HCT116 (cell line): ENCODE results near the gene TUBB6. TPM values are rescaled to one million over a fixed set of nuclear protein-coding genes. Genes with fewer than 3 reads are reported as not detected.

Experiments used
- ATAC-seq: fragments of 200-7000 bp; cut with Tn5 transposase; 2 replicates; pipeline ENCODE4 v1.9.1; 2020; ENCODE audit warnings: mild to moderate bottlenecking, moderate library complexity
- BruUV-seq: library from RNA; stranded (reverse); fragments of 400-500 nt; replicated peaks from 2 replicates; lab custom pipeline; 2021; lab: Mats Ljungman, UMichigan
- CTCF ChIA-PET: fragments of 300-600 bp; sonication (Branson Sonifier 250); formaldehyde crosslinking; loops from one replicate; lab custom pipeline; 2021; ENCODE audit warnings: antibody characterized with exemption; lab: Charles Lee
- POLR2A ChIA-PET: fragments of 300-600, 350-600 bp; sonication (Branson Sonifier 250); formaldehyde crosslinking; loops from one replicate; lab custom pipeline; 2021; ENCODE audit warnings: antibody characterized with exemption; lab: Charles Lee
- RAD21 ChIA-PET, 2 experiments: fragments of 300-600 bp; sonication (Branson Sonifier 250); formaldehyde crosslinking; loops; one replicate each; lab custom pipeline; 2023; ENCODE audit warnings: low total read pairs in 2 of 2; ENCODE audit not compliant: uncharacterized antibody in 2 of 2, unreplicated experiment in 2 of 2, low non-redundant PET in 1 of 2; lab: Charles Lee
- DNase-seq: peaks from one replicate; pipeline ENCODE4 v3.0.0-alpha.2; 2010; ENCODE audit warnings: low read depth, low spot score
- H2AFZ ChIP-seq: fragments of 200-600 bp; shearing (Covaris generic), sonication (generic); 2 replicates; pipeline ENCODE4 v1.6.1; 2017; ENCODE audit warnings: low read depth, mixed run types, mixed read lengths, antibody characterized with exemption, low read length; ENCODE audit not compliant: poor library complexity, severe bottlenecking
- H3K27ac ChIP-seq: 2 replicates; pipeline ENCODE4 v1.5.1; 2012; ENCODE audit warnings: low read depth, low read length
- H3K27me3 ChIP-seq: fragments of 200-600 bp; sonication (generic); 2 replicates; pipeline ENCODE4 v1.6.1; 2016; ENCODE audit warnings: mixed run types, low read length, mixed read lengths; ENCODE audit not compliant: insufficient read depth
- H3K36me3 ChIP-seq, 2 experiments: fragments of 200-500 bp in 1 of 2; fragments of 200-600 bp in 1 of 2; sonication (Bioruptor generic) in 1 of 2; sonication (generic) in 1 of 2; 2 replicates each; pipeline versions ENCODE4 v1.5.1 to v1.6.1; 2014 to 2016; ENCODE audit warnings: low read length in 2 of 2, inconsistent platforms in 1 of 2, mixed read lengths in 1 of 2, mixed run types in 1 of 2; ENCODE audit not compliant: insufficient read depth in 2 of 2, control insufficient read depth in 1 of 2
- H3K4me1 ChIP-seq, 2 experiments: fragments of 200-600 bp in 1 of 2; sonication (generic) in 1 of 2; 2 replicates each; pipeline versions ENCODE4 v1.5.1 to v1.6.1; 2012 to 2017; ENCODE audit warnings: low read length in 2 of 2, inconsistent platforms in 1 of 2, mild to moderate bottlenecking in 1 of 2, mixed read lengths in 1 of 2, mixed run types in 1 of 2, moderate library complexity in 1 of 2; ENCODE audit not compliant: insufficient read depth in 2 of 2, control insufficient read depth in 1 of 2
- H3K4me2 ChIP-seq: fragments of 200-600 bp; sonication (generic); 2 replicates; pipeline ENCODE4 v1.6.1; 2017; ENCODE audit warnings: mixed run types, low read length, mixed read lengths
- H3K4me3 ChIP-seq, 2 experiments: fragments of 200-600 bp in 1 of 2; sonication (generic) in 1 of 2; replicated peaks in 1 of 2; 2 replicates each; pipeline ENCODE4 v1.5.1; 2011 to 2016; ENCODE audit warnings: low read length in 2 of 2, control low read depth in 1 of 2, low read depth in 1 of 2, mild to moderate bottlenecking in 1 of 2, mixed read lengths in 1 of 2, mixed run types in 1 of 2
- H3K79me2 ChIP-seq: fragments of 200-600 bp; sonication (generic); 2 replicates; pipeline ENCODE4 v1.6.1; 2017; ENCODE audit warnings: mild to moderate bottlenecking, mixed run types, low read length, moderate library complexity, mixed read lengths; ENCODE audit not compliant: insufficient read depth
- H3K9ac ChIP-seq: fragments of 200-600 bp; sonication (generic); 2 replicates; pipeline ENCODE4 v1.6.1; 2016; ENCODE audit warnings: low read length, mixed read lengths
- H3K9me2 ChIP-seq: fragments of 200-600 bp; sonication (generic), shearing (Covaris generic); 2 replicates; pipeline ENCODE4 v1.6.1; 2017; ENCODE audit warnings: mixed run types, mild to moderate bottlenecking, moderate library complexity; ENCODE audit not compliant: insufficient read depth
- H3K9me3 ChIP-seq, 2 experiments: fragments of 200-500 bp in 1 of 2; fragments of 200-600 bp in 1 of 2; sonication (Bioruptor generic) in 1 of 2; sonication (generic) in 1 of 2; 2 replicates each; pipeline ENCODE4 v1.6.1; 2014 to 2017; ENCODE audit warnings: low read length in 2 of 2, mixed read lengths in 2 of 2, inconsistent platforms in 1 of 2, low read depth in 1 of 2, mild to moderate bottlenecking in 1 of 2, mixed run types in 1 of 2, moderate library complexity in 1 of 2; ENCODE audit not compliant: control insufficient read depth in 1 of 2, insufficient read depth in 1 of 2
- H4K20me1 ChIP-seq: fragments of 200-600 bp; sonication (generic), shearing (Covaris generic); 2 replicates; pipeline ENCODE4 v1.6.1; 2017; ENCODE audit warnings: mixed run types, mild to moderate bottlenecking, moderate library complexity; ENCODE audit not compliant: insufficient read depth
- CTCF ChIP-seq, 3 experiments: fragments of 200-600 bp in 1 of 3; sonication (generic) in 1 of 3; IDR thresholded peaks in 2 of 3; conservative IDR thresholded peaks in 1 of 3; 2 replicates each; pipeline ENCODE4 v1.5.1; 2012 to 2017; ENCODE audit warnings: low read depth in 2 of 3, low read length in 2 of 3, antibody characterized with exemption in 1 of 3, borderline replicate concordance in 1 of 3, control low read depth in 1 of 3, mild to moderate bottlenecking in 1 of 3, mixed read lengths in 1 of 3, mixed run types in 1 of 3, moderate library complexity in 1 of 3; ENCODE audit not compliant: insufficient read depth in 1 of 3
- EGR1 ChIP-seq: IDR thresholded peaks from 2 replicates; pipeline ENCODE4 v1.6.1; 2012; ENCODE audit warnings: low read depth
- EZH2phosphoT487 ChIP-seq: fragments of 200-600 bp; IDR thresholded peaks from 2 replicates; pipeline ENCODE4 v1.6.1; 2018; ENCODE audit warnings: antibody characterized with exemption, borderline replicate concordance
- JUND ChIP-seq: IDR thresholded peaks from 2 replicates; pipeline ENCODE4 v1.6.1; 2012
- MAX ChIP-seq: IDR thresholded peaks from 2 replicates; pipeline ENCODE4 v1.6.1; 2012
- POLR2A ChIP-seq: IDR thresholded peaks from 2 replicates; pipeline ENCODE4 v1.7.0; 2011; ENCODE audit warnings: borderline replicate concordance; ENCODE audit not compliant: insufficient read depth, insufficient read length; ENCODE audit errors: extremely low read depth
- POLR2AphosphoS5 ChIP-seq: IDR thresholded peaks from 2 replicates; pipeline ENCODE4 v1.6.1; 2011; ENCODE audit warnings: mild to moderate bottlenecking, low read depth, low read length, moderate library complexity
- RAD21 ChIP-seq: IDR thresholded peaks from 2 replicates; pipeline ENCODE4 v1.6.1; 2012; ENCODE audit warnings: low read depth, mild to moderate bottlenecking
- SIN3A ChIP-seq: IDR thresholded peaks from 2 replicates; pipeline ENCODE4 v1.6.1; 2012; ENCODE audit warnings: low read depth
- SP1 ChIP-seq: IDR thresholded peaks from 2 replicates; pipeline ENCODE4 v1.6.1; 2012; ENCODE audit warnings: low read depth
- SRF ChIP-seq: IDR thresholded peaks from 2 replicates; pipeline ENCODE4 v1.6.1; 2012; ENCODE audit warnings: low read depth
- TCF7L2 ChIP-seq: IDR thresholded peaks from 2 replicates; pipeline ENCODE4 v1.7.0; 2011; ENCODE audit warnings: borderline replicate concordance, inconsistent platforms; ENCODE audit not compliant: insufficient read depth, insufficient read length; ENCODE audit errors: extremely low read depth
- ZBTB33 ChIP-seq: IDR thresholded peaks from 2 replicates; pipeline ENCODE4 v1.6.1; 2011; ENCODE audit warnings: mild to moderate bottlenecking, low read length, moderate library complexity; ENCODE audit not compliant: insufficient replicate concordance; ENCODE audit errors: extremely low read depth
- ZFX ChIP-seq: fragments of 450-650 bp; IDR thresholded peaks from 2 replicates; pipeline ENCODE4 v1.6.1; 2017
- intact Hi-C: fragments of 100-400 bp; cut with micrococcal nuclease; formaldehyde crosslinking; loops from 2 replicates; pipeline ENCODE4 v1.10.0; 2022
- total RNA-seq: library from RNA; stranded (reverse); gene quantifications from one replicate; pipeline ENCODE4 v1.2.1, GENCODE V29; 2021; ENCODE audit not compliant: unreplicated experiment
- TF ChIP-seq, protein P1 (sequence below): IDR thresholded peaks from 2 replicates; pipeline ENCODE4 v1.6.1; 2012

The TUBB6 gene
- total RNA-seq, 1 experiment from 2014 or later, result 87.4 TPM

- no peak for TF ChIP-seq EZH2phosphoT487
- TF ChIP-seq, all 23 proteins: peak for 0
Measured at GRCh38 chr18:12373116-12373770, 65.2 kb downstream of the TUBB6 start (continued).

GRCh38 chr18:12373771-12374116 is 65.7 kb downstream of the TUBB6 start:
- CTCF ChIA-PET, result no interaction called here
- Histone ChIP-seq H3K9me2 (no peaks in the 10 kb centered on the region), H3K9ac (no peak overlapping the region), H3K4me3 (no peak overlapping the region), H3K4me2 (no peak overlapping the region), H2AFZ (no peak overlapping the region), H4K20me1 (no peaks in the 10 kb centered on the region; the same call in 1 of the 2 replicates), H3K36me3 (peaks cover 0 to 14% of the 10 kb centered on the region in 2 experiments; a peak in 2 of 4 replicates), H3K4me1 (peaks cover 6 to 17% of the 10 kb centered on the region in 2 experiments), H3K27ac (no peak overlapping the region), H3K9me3 (no peaks in the 10 kb centered on the region), H3K79me2 (peaks cover 80% of the 10 kb centered on the region), H3K27me3 (no peaks in the 10 kb centered on the region)
- POLR2A ChIA-PET, result no interaction called here
- no TSS peak for BruUV-seq
- intact Hi-C loops, result no loop called here
- RAD21 ChIA-PET, result no interaction called here
- TF ChIP-seq EGR1, result no peak
- no peak for TF ChIP-seq JUND
- ATAC-seq (no peak), DNase-seq (no peak)

- RAD21 ChIA-PET, result no interaction called here
- no peak for TF ChIP-seq MAX
- no peak for TF ChIP-seq TCF7L2
- no peak for TF ChIP-seq ZFX
- TF ChIP-seq SP1, result no peak
- TF ChIP-seq, protein P1, sequence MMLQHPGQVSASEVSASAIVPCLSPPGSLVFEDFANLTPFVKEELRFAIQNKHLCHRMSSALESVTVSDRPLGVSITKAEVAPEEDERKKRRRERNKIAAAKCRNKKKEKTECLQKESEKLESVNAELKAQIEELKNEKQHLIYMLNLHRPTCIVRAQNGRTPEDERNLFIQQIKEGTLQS, result no peak
- no peak for TF ChIP-seq POLR2A
- no peak for TF ChIP-seq EZH2phosphoT487
- no peak for TF ChIP-seq RAD21
- TF ChIP-seq JUND, result no peak
- TF ChIP-seq CTCF (IDR thresholded peaks at IDR 0.05 in 2 of 3, conservative IDR thresholded peaks at IDR 0.05 in 1 of 3; ENCODE audit: borderline replicate concordance in 1 of 3, insufficient read depth in 1 of 3, low read depth in 2 of 3, low read length in 2 of 3), result no peak
- TF ChIP-seq SIN3A, result no peak
- no peak for TF ChIP-seq POLR2AphosphoS5
- no peak for TF ChIP-seq ZBTB33
- no peak for TF ChIP-seq SRF
Measured at GRCh38 chr18:12374401-12374800, 66.4 kb downstream of the TUBB6 start.

More at GRCh38 chr18:12374401-12374800, 66.4 kb downstream of the TUBB6 start:
- no peaks in the 10 kb centered on the region for H3K27me3 ChIP-seq
- no peak overlapping the region for H2AFZ ChIP-seq
- H3K27ac ChIP-seq, result no peak overlapping the region
- no peaks in the 10 kb centered on the region for H3K9me2 ChIP-seq
- ChIA-PET CTCF (no interaction called here), POLR2A (no interaction called here)
- H3K4me1 ChIP-seq, result peaks cover 8 to 17% of the 10 kb centered on the region in 2 experiments
- H3K9ac ChIP-seq, result no peak overlapping the region
- no peak overlapping the region for H3K4me2 ChIP-seq
- intact Hi-C loops, result no loop called here
- ATAC-seq (no peak), DNase-seq (no peak)
- H3K36me3 ChIP-seq, result peaks cover 0 to 11% of the 10 kb centered on the region in 2 experiments; a peak in 2 of 4 replicates
- BruUV-seq, result no TSS peak
- no peaks in the 10 kb centered on the region for H3K9me3 ChIP-seq
- H3K4me3 ChIP-seq, result no peak overlapping the region
- H3K79me2 ChIP-seq, result peaks cover 74% of the 10 kb centered on the region
- H4K20me1 ChIP-seq, result no peaks in the 10 kb centered on the region; the same call in 1 of the 2 replicates
